Esophagus (tissue), 2 donors: ENCODE measurements around the gene KCTD15. TPM values are rescaled to one million over a fixed set of nuclear protein-coding genes. Genes with fewer than 3 reads are reported as not detected.

ENCODE experiments used
- H3K27ac ChIP-seq, 2 donors: one replicate each; pipeline ENCODE4 v1.5.1; 2013; ENCODE audit warnings: low read depth in 2 of 2, mild to moderate bottlenecking in 2 of 2, inconsistent platforms in 1 of 2, low read length in 1 of 2, moderate library complexity in 1 of 2
- H3K27me3 ChIP-seq, 2 donors: one replicate each; pipeline ENCODE4 v1.6.1; 2013; ENCODE audit warnings: low read length in 2 of 2, control low read depth in 1 of 2, mild to moderate bottlenecking in 1 of 2; ENCODE audit not compliant: insufficient read depth in 2 of 2, control insufficient read depth in 1 of 2
- H3K36me3 ChIP-seq, 2 donors: one replicate each; pipeline ENCODE4 v1.6.1; 2013; ENCODE audit warnings: low read length in 1 of 2; ENCODE audit not compliant: control insufficient read depth in 2 of 2, insufficient read depth in 2 of 2
- H3K4me1 ChIP-seq, 2 donors: one replicate each; pipeline ENCODE4 v1.6.1; 2013; ENCODE audit warnings: low read length in 1 of 2; ENCODE audit not compliant: control insufficient read depth in 2 of 2, insufficient read depth in 2 of 2
- H3K4me3 ChIP-seq, 2 donors: one replicate each; pipeline ENCODE4 v1.5.1; 2013; ENCODE audit warnings: low read length in 2 of 2, mild to moderate bottlenecking in 2 of 2, low read depth in 1 of 2, moderate library complexity in 1 of 2
- H3K9me3 ChIP-seq, 2 donors: one replicate each; pipeline ENCODE4 v1.6.1; 2013; ENCODE audit warnings: mild to moderate bottlenecking in 2 of 2, low read depth in 1 of 2, low read length in 1 of 2, moderate library complexity in 1 of 2; ENCODE audit not compliant: control insufficient read depth in 2 of 2, insufficient read depth in 1 of 2
- WGBS, 2 donors: extraction: QIAGEN DNeasy Blood & Tissue Kit; methylation state at CpG; one replicate each; pipeline ENCODE4 v1.1.7; 2013; 5-methylcytosine and 5-hydroxymethylcytosine counted together
- polyA plus RNA-seq, 2 donors: library from polyadenylated mRNA; stranded (reverse); fragments of 200-250 nt; gene quantifications; one replicate each; pipeline ENCODE4 v1.2.3, GENCODE V29; 2013
- donor health status: healthy with polysubstance abuse.
- donor health status: Bipolar disorder and iron deficiency.

The KCTD15 gene
- polyA plus RNA-seq, 2 donors: 23.8 to 33.1 TPM

- no peak overlapping the region for H3K27ac ChIP-seq
- H3K36me3 ChIP-seq: no peaks in the 10 kb centered on the region
- WGBS, 2 donors: 61 to 71% methylated on average over 8 of the region's 8 CpGs
- no peaks in the 10 kb centered on the region for H3K27me3 ChIP-seq
- no peak overlapping the region for H3K4me3 ChIP-seq
- H3K4me1 ChIP-seq: no peaks in the 10 kb centered on the region
- no peaks in the 10 kb centered on the region for H3K9me3 ChIP-seq
Measured at GRCh38 chr19:33770107-33770506, 26.6 kb upstream of the KCTD15 start.

GRCh38 chr19:33771384-33772101 lies 25.1 kb upstream of the KCTD15 start:
- peaks cover 0 to 2% of the 10 kb centered on the region in 2 donors for H3K9me3 ChIP-seq
- H3K4me3 ChIP-seq: no peak overlapping the region
- no peaks in the 10 kb centered on the region for H3K36me3 ChIP-seq
- H3K27me3 ChIP-seq: no peaks in the 10 kb centered on the region
- peaks cover 0 to 2% of the 10 kb centered on the region in 2 donors for H3K4me1 ChIP-seq
- no peak overlapping the region for H3K27ac ChIP-seq
- 27 to 30% methylated on average over 19 of the region's 19 CpGs for WGBS, 2 donors

DNA sequence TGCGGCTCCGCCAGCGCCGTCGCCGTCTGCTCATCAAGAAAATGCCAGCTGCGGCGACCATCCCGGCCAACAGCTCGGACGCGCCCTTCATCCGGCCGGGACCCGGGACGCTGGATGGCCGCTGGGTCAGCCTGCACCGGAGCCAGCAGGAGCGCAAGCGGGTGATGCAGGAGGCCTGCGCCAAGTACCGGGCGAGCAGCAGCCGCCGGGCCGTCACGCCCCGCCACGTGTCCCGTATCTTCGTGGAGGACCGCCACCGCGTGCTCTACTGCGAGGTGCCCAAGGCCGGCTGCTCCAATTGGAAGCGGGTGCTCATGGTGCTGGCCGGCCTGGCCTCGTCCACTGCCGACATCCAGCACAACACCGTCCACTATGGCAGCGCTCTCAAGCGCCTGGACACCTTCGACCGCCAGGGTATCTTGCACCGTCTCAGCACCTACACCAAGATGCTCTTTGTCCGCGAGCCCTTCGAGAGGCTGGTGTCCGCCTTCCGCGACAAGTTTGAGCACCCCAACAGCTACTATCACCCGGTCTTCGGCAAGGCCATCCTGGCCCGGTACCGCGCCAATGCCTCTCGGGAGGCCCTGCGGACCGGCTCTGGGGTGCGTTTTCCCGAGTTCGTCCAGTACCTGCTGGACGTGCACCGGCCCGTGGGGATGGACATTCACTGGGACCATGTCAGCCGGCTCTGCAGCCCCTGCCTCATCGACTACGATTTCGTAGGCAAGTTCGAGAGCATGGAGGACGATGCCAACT lies 24.4 kb upstream of the KCTD15 start:
- peaks cover 0 to 2% of the 10 kb centered on the region in 2 donors for H3K4me1 ChIP-seq
- H3K27ac ChIP-seq: no peak overlapping the region
- H3K9me3 ChIP-seq: peaks cover 0 to 2% of the 10 kb centered on the region in 2 donors
- no peaks in the 10 kb centered on the region for H3K36me3 ChIP-seq
- no peaks in the 10 kb centered on the region for H3K27me3 ChIP-seq
- no peak overlapping the region for H3K4me3 ChIP-seq
- WGBS, 2 donors: 92 to 93% methylated on average over 72 of the region's 72 CpGs

GRCh38 chr19:33772858-33773180 lies 23.9 kb upstream of the KCTD15 start:
- H3K36me3 ChIP-seq: no peaks in the 10 kb centered on the region
- no peaks in the 10 kb centered on the region for H3K27me3 ChIP-seq
- WGBS, 2 donors: 94 to 95% methylated on average over 23 of the region's 23 CpGs
- peaks cover 0 to 2% of the 10 kb centered on the region in 2 donors for H3K4me1 ChIP-seq
- peaks cover 0 to 2% of the 10 kb centered on the region in 2 donors for H3K9me3 ChIP-seq
- no peak overlapping the region for H3K27ac ChIP-seq
- no peak overlapping the region for H3K4me3 ChIP-seq

DNA sequence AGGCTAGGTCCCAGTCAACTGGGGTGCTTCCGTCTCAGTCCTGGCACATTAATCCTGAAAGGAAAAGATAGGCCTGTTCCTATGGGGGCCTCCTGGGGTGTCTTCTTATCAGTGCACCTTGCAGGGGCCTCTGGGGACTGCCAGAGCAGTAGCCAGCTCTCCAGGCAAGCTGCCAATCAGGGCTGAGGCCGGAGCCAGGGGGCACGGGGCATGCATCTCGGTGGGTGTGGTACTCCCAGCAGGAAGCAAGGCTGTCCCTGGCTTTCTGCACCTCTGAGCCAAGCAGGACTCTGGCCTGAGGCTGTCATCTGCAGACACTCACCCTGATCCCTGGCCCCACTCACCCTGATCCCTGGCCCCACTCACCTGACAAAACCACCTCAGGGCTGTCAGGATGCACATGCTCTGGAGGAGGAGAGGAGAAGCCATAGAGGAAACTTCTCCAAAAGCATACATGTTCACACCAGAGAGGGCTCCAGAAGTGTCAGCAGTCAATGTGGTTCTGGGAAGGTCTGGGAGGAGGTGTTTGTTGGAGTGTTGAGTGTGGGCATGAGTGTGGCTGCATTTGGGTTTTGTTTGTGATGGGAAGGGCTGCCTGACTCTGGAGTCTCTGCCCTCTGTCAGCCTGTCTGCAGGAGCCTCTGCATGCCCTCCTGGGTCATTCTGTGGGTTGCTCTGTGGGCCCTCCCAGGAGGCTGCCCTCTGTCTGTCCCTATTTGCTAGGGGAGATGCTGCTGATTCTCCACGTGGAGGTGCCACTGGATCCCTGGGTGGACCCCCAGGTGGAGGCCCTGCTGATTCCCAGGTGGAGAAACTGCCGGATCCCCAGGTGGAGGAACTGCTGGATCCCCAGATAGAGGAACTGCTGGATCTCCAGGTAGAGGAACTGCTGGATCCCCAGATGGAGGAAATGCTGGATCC lies 22.7 kb upstream of the KCTD15 start:
- Histone ChIP-seq H3K27ac (no peak overlapping the region), H3K36me3 (no peaks in the 10 kb centered on the region), H3K4me1 (peaks cover 0 to 5% of the 10 kb centered on the region in 2 donors), H3K27me3 (no peaks in the 10 kb centered on the region), H3K4me3 (no peak overlapping the region), H3K9me3 (peaks cover 0 to 2% of the 10 kb centered on the region in 2 donors)
- WGBS, 2 donors: 40 to 44% methylated on average over 6 of the region's 6 CpGs

DNA sequence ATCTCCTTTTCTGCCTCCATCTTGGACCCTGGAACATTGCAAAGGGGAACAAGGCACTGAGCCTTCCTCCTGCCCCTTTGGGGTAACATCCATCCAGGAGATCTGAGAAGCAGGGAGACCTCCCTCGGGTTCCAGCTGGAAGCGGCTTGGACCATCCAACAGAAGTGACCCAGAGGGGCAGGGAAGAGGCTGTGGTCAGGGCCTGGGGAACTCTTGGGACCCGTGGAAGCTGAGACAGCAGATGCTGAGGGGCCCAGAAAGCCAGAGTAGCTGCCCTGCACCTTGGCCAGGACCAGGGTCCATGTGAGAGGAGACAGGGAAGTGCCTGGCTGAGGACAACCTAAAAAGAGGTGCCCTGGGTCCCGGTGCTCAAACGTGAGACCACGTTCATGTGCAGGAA lies 21.9 kb upstream of the KCTD15 start:
- 72 to 73% methylated on average over 6 of the region's 6 CpGs for WGBS, 2 donors
- peaks cover 0 to 4% of the 10 kb centered on the region in 2 donors for H3K27me3 ChIP-seq

DNA sequence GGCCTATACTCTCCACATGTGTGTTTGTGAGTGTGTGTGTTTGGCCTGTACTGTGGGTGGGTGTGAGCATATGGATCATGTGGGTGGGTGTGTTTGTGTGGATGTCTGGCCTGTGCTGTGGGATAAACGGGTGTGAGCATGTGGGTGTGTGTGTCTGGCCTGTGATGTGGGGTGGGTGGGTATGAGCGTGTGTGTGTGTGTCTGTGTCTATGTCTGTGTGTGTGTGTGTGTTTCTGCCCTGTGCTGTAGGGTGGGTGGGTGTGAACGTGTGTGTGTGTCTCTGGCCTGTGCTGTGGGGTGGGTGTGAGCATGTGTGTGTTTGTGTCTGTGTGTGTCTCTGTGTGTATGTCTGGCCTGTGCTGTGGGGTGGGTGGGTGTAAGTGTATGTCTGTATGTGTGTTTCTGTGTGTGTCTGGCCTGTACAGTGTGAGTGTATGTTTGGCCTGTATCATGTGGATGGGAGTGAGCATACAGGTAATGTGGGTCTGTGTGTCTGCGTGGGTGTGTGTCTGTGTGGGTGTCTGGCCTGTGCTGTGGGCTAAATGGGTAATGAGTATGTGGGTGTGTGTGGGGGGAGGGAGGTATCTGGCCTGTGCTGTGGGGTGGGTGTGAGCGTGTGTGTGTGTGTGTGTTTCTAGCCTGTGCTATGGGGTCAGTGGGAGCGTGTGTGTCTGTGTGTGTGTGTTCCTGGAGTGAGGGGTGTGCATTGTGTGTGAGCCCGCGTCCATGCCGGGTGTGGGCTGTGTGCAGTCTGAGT lies 20.8 kb upstream of the KCTD15 start:
- H3K27me3 ChIP-seq: peaks cover 0 to 4% of the 10 kb centered on the region in 2 donors
- H3K27ac ChIP-seq: no peak overlapping the region
- H3K9me3 ChIP-seq: peaks cover 0 to 2% of the 10 kb centered on the region in 2 donors
- no peak overlapping the region for H3K4me3 ChIP-seq
- 80 to 81% methylated on average over 7 to 9 of the region's 9 CpGs for WGBS, 2 donors
- no peaks in the 10 kb centered on the region for H3K36me3 ChIP-seq
- peaks cover 0 to 5% of the 10 kb centered on the region in 2 donors for H3K4me1 ChIP-seq

More for the DNA sequence above, 21.9 kb upstream of the KCTD15 start:
- H3K4me3 ChIP-seq: no peak overlapping the region
- no peaks in the 10 kb centered on the region for H3K36me3 ChIP-seq
- peaks cover 0 to 2% of the 10 kb centered on the region in 2 donors for H3K9me3 ChIP-seq
- peaks cover 0 to 5% of the 10 kb centered on the region in 2 donors for H3K4me1 ChIP-seq
- no peak overlapping the region for H3K27ac ChIP-seq

GRCh38 chr19:33777351-33777750 lies 19.3 kb upstream of the KCTD15 start:
- H3K4me3 ChIP-seq: no peak overlapping the region
- peaks cover 0 to 5% of the 10 kb centered on the region in 2 donors for H3K4me1 ChIP-seq
- 83 to 84% methylated on average over 9 of the region's 9 CpGs for WGBS, 2 donors
- peaks cover 0 to 2% of the 10 kb centered on the region in 2 donors for H3K9me3 ChIP-seq
- no peak overlapping the region for H3K27ac ChIP-seq
- H3K27me3 ChIP-seq: peaks cover 0 to 4% of the 10 kb centered on the region in 2 donors
- H3K36me3 ChIP-seq: no peaks in the 10 kb centered on the region

GRCh38 chr19:33777753-33778088 lies 18.9 kb upstream of the KCTD15 start:
- Histone ChIP-seq H3K9me3 (peaks cover 0 to 2% of the 10 kb centered on the region in 2 donors), H3K36me3 (no peaks in the 10 kb centered on the region), H3K27me3 (peaks cover 0 to 4% of the 10 kb centered on the region in 2 donors), H3K4me1 (peaks cover 0 to 5% of the 10 kb centered on the region in 2 donors), H3K27ac (no peak overlapping the region), H3K4me3 (no peak overlapping the region)
- 53 to 56% methylated on average over 17 of the region's 17 CpGs for WGBS, 2 donors
